ENCODE measurements around the gene C3orf52. TPM values are rescaled to one million over a fixed set of nuclear protein-coding genes. Genes with fewer than 3 reads are reported as not detected.

C3orf52 gene
- total RNA-seq, 1 donor from 2014 or later = 7.7 TPM

DNA sequence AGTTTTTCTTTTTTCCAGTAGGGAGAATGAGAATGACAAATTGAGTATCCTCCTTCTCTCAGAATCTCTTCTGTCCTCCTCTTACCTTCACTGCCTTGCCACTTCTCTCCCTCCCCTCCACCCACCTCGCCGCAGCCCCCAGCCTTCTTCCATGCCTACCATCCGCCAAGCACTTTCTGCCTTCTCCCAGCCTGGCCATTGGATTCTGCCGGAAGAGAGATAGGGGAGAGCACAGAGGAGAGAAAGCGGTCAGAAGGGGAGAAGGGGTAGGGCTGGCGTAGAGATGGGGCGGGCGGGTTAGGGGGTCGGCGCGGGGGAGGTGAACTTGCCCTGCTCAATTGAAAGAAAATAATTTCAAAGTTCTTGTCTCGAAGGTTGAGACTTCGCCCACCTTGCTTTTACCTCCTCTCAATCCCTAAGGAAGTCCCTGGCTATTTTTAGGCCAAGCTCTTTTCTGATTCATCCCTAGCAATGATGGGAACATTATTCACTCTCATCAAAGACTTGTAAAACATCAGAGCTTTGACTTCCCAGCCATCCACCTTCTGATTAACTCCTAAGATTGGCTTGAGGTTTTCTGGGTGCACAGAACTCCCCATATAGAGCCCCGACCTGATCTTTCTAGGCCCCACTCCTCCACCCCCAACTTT is 811 bp downstream of the C3orf52 start:
- DNase-seq = peak; percentile 29

DNA sequence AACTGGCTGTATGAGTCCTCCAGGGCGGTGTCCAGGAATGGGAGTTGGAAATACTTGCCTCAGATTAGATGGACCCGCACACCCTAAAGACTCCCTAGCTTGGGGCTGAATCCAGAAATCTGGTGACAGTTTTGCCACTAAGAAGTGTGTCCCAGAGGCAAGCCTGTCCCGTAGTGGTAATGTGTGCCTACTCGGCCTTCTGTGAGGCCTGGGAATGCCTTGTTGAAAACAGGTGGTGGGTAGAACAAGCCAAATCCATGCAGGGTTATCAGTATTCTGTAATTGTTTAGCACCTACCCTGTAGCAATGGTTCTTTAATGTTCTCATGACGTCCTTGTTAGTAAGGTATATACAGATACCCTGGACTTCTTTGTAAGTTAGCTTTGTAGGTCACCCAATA is 1.6 kb downstream of the C3orf52 start:
- no peak for DNase-seq

DNA sequence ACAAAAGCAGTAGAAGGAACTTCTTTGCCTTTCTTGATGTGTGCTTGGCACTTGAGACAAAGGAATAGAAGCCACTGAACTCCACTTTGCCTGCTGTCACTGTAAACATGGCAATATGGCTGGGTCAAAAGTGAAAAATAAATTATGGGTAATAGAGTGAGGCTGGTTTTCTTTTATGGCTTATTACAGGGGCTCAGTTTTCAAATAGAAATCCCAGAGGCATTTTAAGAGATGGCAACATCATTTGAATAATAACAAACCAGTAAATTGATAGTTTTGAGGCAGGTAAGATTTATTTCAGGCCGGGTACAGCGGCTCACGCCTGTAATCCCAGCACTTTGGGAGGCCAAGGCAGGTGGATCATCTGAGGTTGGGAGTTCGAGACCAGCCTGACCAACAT is 2.8 kb downstream of the C3orf52 start:
- DNase-seq = no peak

DNA sequence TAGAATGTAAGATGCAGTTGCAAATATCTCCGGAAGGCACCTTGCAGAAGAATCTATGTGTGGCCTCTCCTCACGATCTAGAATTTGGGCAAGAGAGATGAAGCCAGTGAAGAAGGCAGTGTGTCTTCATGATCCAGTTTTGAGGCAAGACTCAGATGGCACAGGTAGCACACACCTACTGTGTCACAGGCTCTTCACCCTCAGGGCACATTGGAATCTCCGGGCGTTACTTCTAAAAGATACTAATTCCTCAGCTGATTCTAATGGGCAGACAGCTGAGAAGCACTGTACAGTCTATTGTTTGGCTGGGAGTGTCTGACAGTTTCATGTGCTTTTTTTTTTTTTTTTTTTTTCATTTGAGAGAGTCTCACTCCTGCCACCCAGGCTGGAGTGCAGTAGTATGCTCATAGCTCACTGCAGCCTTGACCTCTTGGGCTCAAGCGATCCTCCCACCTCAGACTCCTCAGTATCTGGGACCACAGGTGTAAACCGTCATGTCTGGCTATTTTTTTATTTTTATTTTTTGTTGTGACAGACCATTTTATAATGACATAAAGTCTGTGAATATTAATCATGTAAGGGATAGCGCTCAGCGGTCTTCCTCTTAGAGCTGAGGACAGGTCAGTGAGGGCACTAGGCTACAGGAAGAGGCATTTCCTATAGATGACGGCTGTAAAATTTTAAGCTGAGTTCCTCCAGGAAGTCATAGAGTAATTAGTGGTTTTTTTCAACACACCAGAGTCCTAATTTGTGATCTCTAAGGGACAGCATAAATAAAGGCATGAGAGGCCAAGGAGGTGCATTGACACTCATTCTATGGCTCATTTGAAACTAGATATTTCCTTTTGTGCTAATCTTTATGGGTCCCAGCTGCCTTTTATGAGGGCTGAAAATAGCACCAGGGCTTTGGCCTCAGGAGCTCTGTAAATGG is 4.0 kb downstream of the C3orf52 start:
- DNase-seq = peak; percentile 14

DNA sequence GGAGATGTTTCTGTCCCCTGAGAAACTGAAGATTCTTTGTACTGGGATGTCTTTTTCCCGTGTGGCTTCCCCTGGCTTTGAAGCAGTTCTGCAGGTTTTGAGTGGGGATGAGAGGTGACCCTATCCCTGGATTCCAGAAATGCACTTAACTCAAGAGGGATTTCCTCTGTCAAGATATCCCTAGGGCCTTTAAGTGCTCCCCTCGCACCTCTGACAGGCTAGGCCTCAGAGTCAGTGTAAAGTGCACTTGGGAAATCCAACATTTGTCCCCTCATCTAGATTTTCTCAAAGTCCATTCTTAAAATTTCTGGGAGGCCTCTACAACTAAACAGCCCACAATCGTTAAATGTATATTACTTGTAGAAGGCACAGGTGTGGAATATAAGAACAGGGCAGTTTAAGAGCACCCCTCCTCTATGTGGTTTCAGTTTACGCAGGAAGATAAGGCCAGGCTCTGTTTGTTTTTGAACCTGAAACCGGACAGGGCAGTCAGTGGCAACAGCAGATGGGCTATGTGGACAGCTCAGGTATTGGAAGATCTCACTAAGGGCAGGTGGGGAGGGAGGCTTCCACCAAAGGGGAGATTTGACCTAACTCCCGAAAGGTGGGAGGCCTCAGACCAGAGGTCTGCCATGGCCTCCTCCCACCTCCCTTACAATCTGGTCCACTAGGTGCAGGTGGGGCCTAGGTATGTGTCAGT is 4.8 kb downstream of the C3orf52 start:
- DNase-seq = no peak

DNA sequence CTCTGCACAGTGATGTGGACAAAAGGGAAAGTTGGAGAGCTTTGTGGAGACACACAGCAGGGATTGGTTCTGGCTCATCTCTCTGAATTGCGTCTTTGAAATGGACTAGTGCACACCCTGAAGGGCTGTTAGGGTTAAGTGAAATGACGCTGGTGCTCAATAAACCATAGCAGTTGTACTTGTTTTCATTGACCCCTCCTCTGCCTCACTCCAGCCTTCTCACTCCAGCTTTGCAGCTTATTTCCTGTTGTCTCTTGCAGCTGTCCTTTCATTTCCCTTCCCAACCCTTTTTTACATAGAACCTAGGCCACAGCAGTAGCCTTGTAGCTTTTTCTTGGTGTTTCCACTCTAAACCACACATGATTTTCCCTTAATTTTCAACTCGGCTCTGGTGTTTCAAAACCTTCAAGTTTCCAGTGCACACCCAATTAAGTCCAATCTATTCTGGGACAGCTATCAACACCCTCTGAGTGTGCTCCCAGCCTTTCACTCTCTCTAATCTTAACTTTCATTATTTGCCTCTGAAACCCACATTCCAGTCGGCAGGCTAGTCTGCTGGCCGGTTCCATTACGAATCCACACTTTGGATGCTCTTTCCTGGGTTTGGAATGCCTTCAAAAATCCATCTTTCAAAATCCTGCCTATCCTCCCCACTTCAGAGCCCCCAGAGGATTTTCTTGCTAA is 6.4 kb downstream of the C3orf52 start:
- DNase-seq = no peak

DNA sequence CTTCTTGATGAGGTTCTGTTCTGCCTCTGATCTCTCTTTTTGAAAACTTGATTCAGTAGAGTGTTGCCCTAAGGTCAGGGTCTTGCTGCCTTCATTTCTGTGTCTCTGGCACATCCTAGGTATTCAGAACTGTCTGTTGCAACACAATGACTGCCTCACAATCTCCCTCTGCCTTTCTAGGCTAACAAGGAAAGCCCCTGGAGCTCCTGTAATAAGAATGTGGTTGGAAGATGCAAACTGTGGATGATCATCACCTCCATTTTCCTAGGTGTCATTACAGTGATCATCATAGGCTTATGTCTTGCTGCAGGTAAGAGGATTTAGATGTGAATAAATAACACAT is 7.0 kb downstream of the C3orf52 start:
- DNase-seq = no peak

DNA sequence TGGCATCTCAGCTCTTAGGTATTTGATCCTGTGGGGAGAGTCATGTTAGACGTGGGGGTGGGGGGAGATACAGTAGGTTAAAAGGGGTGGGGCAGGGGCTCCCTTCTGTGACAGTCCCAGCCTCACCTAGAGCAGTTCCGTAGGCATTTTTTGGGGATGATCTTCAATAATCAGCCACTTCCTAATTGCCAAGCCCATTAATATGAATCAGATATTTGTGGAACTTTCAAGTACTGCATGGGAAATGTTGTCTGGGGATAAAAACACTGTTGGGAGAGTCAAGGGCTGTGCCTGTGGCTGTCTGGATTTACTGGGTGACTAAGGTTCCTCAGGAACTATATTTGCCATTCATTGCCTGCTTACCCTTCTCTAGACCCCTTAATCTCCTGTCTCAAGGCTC is 9.5 kb downstream of the C3orf52 start:
- no peak for DNase-seq

DNA sequence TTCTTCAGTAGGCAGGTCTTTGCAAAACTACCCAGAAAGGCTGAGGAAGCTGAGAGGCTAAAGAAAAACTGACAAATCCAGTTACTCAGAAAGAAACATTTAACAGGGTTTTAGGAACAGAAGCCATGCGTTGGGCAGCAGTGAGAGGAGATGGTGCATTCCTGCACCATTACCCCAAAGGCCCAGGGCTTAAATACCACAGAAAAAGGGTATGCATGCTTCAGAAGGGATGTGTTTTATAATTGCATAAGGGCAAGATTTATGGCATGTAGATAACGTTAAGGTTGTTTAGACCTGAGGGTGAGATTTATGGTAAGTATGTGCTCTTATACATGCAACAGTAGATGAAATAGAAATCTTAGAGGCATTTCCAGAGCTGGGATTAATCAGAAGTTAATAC is 10.0 kb downstream of the C3orf52 start:
- no peak for DNase-seq

DNA sequence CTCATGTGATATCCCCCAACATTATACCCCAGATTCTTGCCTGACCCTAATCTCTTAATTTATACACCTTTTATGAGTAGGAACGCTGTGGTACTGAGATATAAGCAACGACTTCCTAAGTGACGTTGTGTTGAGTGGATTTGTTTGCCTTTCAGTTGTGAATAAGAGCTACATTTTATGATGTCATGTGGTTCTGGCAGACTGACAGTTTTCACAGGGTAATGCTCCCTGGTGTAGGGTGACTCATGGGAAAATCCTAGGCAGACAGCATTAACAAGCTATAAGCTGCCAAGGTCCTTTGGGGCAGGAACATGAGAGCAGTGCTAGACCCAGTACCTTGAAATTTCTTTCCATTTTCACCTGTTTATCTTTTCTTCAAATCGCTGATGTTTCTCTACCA is 11.2 kb downstream of the C3orf52 start:
- peak; percentile 98 for DNase-seq

DNA sequence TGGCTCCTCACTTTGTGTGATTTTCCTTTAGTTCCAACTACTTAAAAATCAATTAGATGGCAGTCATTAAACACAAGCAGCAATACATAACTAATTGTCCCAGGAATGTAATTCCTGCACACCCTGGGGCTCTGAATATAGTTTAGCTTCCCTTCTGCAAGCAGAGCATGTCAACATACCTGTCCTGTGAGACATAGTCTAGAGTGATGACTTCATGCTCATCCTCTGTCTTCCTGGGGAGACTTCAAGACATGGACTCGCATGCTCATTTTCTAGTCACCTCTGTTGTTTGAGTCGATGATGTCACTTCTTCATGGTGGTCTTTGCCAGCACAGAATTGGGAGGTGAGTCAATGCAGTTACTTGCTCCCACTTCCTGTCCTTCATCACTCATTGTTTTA is 15.7 kb downstream of the C3orf52 start:
- DNase-seq = peak; percentile 60

DNA sequence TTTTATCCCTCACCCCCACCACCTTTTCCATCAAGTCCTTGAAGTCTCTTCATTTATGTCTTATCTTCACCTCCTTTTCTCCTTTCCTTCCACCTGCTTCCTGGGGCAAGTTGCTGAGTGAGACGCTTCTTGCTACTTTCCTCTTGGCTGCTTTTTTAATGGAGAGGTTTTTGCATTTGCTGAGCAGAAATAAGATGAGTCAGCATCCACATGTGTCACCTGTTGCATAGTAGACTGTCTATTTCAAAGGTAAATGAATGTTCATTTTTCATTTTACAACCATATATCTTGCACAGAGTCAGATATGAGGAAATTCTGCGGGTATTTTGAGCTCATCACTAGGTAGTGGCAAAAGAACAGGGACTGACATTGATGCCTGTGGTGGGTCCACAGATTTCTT is 18.6 kb downstream of the C3orf52 start:
- no peak for DNase-seq

DNA sequence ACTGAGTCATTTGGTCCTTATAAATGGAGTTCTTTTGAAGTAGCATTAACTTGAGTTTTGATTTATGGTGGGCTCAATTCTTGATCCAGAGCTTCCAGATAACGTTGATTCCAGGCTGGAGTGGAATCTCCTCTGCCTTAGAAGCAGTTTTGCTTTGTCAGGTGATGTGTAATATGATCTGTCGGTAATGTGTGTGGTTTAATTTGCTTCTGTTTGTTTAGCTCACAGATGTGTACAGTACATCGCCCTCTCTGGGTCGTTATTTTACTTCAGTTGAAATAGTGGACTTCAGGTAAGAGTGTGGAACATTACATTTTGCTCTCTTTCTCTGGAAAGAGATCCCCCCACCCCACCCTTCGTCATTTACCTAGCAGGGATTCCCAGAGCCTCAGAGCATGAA is 23.1 kb downstream of the C3orf52 start:
- DNase-seq = no peak

DNA sequence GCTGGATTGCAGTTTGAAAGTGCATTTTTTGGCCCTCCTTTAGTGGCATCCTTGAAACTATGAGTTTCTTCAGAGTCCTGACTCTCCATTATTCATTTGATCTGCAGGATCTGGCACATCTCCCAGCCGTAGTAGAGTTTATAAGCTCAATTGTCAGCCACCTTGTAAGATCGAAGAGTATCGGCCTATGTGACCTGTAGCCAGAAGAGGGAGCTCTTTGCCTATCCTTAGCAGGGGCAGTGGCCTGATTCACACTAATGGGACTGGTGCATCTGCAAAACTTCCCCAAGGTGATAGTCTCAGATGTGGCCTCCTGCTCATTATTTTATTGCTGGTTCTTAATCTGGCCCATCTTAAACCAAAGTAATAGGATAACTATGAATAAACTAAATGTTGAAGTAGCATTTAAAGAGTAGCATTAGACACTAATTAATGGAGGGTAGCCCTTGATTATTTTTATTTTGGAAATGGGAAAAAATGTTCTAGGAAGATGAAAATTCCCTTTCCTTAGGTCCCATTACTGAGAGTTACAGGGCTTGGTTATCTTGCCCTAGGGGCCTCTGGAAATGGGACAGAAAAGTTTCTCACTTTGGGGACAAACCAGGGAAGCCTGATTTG is 25.7 kb downstream of the C3orf52 start:
- DNase-seq = peak; percentile 84

DNA sequence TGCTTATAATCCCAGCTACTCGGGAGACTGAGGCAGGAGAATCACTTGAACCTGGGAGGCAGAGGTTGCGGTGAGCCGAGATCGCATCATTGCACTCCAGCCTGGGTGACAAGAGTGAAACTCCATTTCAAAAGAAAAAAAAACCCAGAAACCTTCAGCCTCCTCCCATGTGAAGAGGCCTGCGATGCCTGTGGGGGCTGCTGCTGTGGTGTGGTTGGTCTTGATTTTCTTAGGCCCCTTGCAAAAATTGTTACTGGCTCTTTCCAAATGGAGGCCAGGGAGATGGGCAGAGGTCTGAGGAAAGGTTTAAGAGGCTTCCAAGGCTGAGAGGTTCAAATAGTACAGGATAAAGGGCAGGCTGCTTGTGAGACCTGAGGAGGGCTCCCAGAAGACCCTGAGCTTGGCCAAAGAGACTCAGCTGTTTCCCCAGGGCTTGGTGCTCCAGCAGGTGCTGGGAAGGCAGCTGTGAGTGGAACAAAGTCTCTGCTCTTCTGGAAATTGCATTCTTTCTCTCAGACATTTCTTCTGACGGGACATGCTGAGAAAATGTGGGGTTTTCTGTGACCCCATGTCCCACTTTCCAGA is 28.5 kb downstream of the C3orf52 start:
- no peak for DNase-seq

DNA sequence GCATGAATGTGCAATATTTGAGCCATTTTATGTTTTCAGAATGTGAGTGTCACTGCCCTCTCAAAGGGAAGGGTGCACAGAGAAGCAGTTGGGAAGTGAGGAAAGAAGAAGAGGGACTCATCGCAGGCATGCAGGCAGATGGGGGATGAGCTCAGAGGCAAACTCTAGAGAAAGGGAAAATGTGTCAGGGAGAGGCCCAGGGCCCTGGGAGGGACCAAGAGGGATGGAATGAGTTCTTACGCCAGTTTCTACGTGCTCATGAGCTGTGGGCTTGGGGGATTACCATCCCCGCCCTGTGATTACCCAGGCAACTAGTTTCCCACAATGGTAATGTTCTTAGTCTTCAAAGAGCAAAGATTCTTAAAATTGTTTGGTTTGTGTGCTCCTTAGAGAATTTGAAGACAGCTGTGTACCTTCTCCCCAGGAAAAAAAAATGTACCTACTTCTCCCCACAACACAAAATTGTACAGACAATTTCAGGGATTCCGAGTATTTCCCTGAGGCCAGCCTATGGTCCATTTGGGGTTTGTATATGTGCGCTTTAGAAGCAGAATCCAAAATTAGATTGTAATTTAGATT is 29.1 kb downstream of the C3orf52 start:
- DNase-seq = no peak

DNA sequence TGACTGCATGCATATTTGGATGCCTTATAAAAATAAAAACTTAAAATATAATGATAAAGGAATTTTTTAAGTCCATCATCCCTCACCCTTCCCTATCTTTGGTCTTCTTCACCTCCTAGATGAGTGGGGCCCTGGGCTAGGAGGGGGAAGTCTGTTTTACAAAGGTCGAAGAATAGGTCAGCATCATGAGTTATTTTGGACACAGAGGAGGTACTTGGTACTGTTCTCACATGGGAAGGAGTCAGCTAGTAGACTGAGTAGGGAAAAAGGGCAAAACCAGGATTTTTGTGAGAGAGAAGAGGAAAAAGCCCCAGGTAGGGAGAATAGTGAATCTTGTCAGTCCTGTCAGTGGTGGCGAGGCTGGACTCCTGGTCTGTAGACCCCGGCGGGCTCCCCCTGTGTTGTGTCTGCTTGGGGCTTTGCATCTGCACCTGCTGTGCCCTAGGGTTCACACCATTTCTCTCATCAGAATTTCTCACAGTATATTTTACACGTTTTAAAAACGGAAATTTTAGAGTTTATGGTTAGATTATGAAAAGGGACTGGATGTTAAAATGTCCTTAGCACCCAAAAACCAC is 29.7 kb downstream of the C3orf52 start:
- no peak for DNase-seq

DNA sequence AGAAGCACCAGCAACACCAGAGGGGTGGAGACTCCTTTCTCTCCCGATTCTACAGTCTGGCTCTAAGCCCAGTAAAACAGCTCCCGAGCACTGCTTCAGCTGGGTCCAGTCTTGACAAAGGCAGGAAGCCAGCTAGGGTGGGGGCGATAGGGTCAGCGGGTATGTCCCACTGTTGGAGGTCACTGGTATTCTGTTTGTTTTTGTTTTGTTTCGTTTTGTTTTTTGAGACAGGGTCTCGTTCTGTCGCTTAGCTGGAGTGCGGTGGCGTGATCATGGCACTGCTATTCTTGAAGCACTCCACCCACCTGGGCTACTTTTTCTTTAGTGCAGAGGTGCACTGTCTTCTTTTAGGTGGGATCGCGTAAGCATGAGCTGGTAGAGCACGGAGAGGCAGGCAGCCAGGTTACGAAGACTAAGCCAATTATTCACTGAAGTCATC is 30.6 kb downstream of the C3orf52 start:
- peak; percentile 62 for DNase-seq

DNA sequence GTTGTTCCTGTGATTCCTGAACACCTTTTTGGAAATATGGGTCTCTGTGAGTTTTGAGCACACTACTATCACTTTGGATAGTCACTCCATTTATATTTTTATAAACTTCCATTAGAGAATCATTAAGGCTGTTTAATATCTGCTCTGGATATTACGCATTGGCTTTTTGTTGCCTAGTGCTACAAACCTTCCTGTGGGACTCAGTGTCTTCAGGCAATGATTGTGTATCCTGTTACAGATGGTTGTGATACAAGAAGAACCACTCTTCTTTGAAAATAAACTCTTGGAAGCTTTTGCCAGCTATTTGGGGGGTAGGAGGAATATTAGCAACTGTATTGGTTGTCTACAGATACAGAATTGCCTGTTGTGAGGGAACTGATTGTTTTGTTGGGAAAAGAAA is 31.2 kb downstream of the C3orf52 start:
- no peak for DNase-seq

DNA sequence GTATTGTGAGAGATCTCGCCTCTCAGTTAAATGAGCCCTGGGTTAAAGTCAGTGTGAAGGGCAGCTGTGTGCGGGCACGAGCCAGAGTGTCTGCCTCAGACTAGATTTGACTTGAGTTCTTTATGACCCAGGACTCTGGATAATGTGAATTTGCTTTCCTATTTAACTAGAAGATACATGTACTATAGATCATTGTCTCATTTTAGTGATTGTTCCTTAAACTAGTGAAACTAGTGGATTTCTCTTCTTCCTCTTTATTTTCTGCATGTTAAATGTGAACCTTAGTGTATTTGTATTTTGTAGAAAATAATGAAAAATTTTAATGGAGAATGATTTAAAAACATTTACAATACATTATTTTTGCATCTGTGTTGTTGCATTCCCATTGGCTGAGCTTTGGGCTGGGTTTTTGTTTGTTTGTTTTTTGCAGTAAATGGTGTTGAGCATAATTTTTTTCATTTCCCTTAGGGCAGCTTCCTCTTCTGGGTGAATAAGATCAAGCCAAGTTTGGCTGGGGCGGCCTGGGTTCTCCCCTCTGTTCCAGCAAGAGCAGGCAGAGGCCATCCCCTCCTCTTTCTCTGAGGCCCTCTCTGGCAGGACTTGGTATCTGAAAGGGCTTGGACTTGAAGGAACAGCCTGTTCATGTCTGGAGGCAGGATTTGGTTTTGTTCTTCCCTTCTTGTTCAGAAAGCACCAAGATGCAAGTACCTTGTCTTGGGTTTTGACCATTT is 31.8 kb downstream of the C3orf52 start:
- DNase-seq = no peak
